Fibroblast of skin of abdomen (primary cell): Measurements from ENCODE around the gene CLSTN1. TPM values are rescaled to one million over a fixed set of nuclear protein-coding genes. Genes with fewer than 3 reads are reported as not detected.
A peak's percentile ranks its signal among the peaks of the same experiment; 100 is the strongest.

Experiments used
- DNase-seq: peaks from one replicate; pipeline ENCODE4 v3.0.0-alpha.2; 2013
- polyA plus RNA-seq, 2 experiments: library from polyadenylated mRNA; unstranded; fragments of 120-200 nt; gene quantifications; one replicate each; pipeline ENCODE4 v1.2.1, GENCODE V29; 2013; ENCODE audit not compliant: insufficient read length in 2 of 2

The CLSTN1 gene
- 122 TPM for polyA plus RNA-seq (2013, experiment 1 of 2; ENCODE audit: insufficient read length)
- 126 TPM for polyA plus RNA-seq (2013, experiment 2 of 2; ENCODE audit: insufficient read length)

DNA sequence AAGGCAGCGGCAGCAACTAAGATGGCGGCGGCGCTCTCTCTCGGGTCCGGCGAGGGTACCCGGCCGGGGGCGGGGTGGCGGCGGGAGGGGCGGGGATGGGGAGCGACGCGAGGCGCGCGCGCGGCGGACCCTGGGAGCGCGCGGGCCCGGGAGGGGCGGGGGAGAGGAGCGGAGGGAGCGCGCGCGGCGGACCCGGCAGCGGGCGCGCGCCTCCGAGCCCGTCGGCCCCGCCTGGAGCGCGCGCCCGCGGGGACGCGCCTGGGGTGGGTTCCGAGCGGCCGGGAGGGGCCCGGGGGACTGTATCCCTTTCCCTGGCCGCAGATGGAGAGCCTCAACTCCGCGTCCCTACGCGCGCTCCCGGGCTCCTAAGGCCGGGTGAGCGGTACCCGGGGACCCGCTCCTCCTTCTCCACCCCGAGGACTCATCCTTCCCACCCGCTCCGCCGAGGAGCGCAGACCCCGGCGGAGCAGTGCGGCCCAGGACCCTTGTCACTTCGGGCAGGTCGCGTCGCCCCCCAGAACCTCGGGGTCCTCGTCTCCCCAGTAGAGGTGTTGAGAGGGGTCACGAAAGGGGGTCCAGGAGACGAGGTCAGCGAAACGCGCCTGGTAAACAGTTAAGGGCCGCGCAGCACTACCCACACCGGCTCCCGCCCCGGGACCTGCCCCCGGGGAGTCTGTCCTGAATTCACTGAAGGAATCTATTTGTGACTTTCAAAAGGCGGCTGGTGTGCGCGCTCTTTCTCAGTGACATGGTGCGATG is at the start of gene CLSTN1:
Gene CLSTN1 (minus strand): TSS at position 23 of the 759 bp plus-strand sequence. CDS start 232 bp downstream, outside the sequence.
- DNase-seq, result peak; percentile 89

DNA sequence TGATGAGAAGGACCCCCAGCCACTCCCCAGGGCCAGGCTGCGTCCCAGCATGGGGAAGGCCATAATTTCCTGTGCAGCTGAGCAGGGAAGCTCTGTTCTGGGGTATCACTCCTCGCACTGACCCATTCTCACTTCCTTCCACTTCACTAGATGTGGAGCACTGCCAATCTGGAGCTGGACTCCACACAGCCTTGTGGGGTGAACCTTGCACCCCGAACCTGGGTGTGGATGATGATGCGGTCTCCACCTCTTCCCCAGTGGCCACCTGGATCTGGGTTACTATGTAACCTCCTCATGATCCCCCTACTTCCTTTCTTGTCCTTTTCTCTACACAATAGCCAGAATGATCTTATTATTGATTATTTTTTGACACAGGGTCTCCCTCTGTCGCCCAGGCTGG is 49.6 kb upstream of the CLSTN1 start:
- DNase-seq, result no peak

DNA sequence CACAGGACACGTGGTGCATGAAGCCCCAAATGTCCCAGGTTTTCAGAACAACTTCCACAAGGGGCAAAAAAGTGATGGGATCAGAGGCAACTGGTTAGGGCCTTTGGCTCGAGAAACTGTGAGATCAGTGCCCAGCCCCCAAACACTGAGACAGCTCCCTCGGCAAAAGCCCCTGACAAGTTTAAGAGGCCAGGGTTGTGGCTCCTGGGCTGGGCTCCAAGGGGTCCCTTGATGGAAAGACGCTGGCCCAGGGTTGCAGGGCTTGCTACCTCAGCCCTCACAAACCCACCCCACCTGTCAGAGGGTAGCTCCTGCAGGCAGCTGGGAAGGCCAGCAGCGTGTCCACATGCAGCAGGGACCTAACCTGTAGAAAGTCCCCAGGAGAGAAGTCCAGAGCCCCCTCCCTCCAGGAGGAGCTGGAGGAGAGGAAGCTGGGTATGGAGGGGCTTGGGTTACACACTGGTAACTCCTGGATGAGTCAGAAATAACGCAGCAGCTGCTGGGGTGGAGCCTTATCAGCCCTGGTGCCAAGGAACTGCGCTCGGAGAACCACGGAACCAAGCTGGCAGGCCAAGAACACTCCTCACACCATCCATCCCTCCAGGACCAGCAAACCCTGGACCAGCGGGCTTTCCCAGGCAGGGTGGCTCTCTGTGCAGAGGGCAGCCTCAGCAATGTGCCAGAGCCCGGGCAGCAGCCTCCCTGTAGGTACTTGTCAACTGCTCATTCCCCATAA is 48.8 kb upstream of the CLSTN1 start:
- no peak for DNase-seq

DNA sequence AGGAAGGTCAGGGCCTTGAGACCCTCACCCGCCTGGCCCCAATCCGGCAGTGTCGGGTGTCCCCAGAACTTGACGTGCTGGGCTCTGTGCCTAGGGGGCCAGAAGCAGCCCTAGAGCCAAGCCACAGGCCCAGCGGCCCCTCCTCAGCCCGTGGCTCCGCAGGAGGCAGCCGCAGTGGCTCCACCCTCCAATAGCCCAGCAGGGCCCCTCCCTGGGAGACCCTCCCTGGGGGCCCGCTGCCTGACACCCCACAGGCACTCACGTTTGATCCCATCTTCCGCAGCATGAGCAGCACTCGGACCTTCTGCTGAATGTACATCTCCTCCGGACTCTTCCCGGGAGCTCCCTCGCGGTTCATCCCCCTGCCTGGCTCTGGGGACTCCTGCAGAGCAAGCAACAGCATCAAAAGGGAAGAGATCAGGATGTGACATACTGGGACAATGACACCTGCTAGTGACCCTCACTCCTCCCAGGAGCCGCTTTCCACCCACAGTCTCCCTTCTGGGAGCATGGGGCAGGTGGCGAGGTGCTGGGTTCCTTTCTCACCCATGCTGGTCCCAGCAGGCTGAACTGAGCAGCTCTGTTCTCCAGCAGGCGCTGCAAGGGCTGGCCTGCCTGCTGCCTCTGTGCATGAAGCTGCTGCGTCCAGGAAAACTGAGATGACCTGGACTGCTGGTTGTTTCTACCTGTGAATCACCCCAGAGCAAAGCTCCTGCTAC is 48.1 kb upstream of the CLSTN1 start:
- DNase-seq, result no peak

DNA sequence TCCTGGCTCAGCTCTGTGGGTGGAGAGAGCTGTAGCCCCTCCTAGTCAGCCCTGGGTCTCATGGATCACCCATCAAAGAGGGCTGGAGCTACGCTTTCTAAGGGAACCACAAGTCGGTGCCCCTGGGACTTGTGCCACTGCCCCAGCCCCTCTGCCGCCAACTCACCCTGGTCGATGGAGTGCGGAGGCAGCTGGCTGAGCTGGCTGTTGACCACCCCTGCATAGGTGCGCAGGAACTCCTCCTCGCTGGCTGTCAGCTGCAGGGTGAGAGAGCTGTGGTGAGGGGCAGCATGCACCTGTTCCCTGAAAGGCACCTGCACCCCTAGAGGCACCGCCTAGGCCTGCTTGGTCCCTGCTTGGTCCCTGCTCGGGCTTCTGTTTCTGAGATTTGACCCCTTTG is 47.3 kb upstream of the CLSTN1 start:
- DNase-seq, result no peak

DNA sequence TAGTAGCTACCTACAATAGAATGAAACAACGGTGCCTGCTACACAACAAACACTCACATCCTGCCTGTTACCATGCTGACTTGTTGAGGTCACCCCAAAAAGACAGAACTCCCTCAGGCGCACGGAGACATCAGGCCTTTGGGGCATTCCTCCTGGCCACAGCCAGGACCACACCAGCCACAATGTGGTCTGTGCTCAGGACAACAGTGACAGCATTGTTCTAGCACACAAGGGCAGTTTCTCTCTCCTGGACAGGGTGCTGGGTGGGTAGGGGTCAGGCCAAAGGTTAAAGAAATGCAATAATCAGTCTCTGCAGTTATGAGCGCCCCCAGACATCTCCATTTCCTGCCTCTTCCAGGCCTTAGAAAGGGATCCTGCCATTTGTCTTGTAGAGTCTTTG is 46.8 kb upstream of the CLSTN1 start:
- no peak for DNase-seq

DNA sequence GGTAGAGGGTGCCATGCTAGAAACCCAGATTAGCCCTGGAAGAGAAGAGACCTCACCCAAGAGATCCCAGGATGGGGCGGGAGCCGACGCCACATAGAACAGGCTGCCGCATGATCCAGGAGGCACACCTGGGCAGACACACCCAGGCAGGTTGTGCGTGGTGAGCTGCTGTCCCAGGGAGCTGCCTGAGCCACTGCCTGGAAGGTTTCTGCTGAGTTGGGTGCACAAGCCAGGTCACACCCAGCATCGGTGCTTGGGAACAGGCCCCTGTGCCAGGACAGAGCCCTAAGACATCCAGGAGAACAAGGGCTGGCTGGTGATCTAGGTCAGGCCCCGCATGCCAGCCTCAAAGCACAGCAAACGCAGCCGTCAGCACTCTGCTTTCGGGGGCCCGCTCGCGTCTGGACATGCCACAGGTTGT is 46.1 kb upstream of the CLSTN1 start:
- no peak for DNase-seq

DNA sequence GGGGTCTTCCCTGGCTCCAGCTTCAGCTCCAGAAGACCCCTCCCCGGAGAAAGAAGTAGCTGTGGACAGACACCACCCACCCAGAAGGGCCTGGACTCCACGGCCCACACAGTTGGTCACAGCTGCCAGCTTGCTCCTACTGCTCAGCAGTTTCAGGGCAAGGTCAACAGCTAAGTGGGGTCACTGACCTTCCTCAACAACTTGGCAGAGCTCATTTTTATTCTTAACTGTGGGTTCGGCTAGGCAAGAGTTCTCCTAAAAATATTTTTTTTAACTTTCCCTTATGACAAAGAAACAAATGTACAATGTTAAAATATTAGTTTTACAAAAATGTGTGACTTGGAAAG is 44.5 kb upstream of the CLSTN1 start:
- no peak for DNase-seq

DNA sequence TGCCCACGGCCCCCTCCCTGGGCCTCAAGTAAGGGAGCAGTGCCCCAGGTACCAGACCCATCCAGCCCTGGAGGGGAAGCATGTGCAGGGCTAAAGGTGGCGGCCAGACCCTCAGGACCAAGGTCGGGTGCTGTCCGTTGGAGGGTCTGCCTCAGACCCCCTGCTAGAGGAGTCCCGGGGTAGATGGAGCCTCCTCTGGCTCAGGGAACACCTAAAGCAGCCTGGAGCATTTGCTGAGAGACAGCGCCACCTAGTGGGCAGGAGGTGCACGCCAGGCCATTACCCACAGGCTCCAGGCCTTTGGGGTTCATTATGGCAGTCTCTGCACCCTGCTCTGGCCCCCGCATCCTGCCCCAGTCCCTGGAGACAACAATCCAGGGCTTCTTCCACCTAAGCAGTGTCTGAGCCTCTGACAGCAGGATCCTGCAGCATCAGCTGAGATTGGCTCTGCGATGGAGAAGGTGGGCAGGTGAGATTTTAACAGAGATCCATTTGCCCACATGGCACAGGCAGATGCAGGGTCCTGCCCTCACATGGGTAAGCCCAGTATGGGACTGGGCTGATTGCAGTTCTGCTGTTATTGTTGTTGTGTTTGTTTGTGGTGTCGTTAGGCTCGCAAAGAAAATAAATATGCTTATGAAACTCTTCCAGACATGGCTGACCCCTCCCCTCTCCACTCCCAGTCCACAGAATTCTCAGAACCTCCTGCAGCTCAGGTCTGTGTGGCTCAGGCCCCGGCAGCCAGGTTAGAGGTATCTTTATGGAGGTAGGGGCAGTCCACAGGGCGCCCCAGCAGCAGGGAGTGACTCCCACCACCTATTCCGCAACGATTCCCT is 43.9 kb upstream of the CLSTN1 start:
- DNase-seq, result peak; percentile 52

DNA sequence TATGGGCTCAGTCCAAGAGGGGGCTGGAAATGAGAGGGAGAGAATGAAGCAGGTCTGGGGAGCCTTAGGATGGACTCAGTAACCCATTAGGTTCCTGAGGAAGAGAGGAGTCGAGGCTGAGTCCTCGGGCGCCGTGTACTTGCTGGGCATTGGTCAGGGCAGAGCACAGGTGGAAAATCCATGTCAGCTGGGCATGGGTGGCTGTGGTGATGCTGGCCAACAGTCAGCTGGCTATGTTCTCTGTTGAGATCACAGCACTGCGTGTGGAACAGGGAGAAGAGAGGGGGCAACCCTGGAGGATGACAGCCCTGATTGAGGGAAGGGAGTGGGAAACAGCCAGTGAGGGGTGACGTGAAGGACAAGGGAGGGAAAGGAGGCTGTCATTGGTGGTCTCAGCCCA is 43.1 kb upstream of the CLSTN1 start:
- no peak for DNase-seq

DNA sequence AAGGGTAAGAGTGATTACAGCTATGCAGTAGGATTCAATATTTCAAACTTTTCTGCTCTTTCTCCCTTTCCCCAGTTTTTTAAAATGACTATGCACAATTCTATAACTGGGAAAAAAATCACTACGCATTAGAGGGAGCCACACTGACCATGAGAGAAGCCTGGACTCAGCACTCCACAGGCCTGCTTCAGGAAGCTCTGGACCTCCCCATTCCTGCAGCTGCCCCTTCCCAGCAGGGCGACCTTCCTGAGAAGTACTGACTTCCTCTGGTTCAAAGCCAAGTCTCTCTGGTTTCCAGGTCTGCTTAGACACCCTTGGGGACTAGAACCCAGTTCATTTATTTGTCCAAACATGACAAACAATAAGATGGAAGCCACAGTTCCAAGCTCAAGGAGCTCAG is 42.0 kb upstream of the CLSTN1 start:
- DNase-seq, result no peak

DNA sequence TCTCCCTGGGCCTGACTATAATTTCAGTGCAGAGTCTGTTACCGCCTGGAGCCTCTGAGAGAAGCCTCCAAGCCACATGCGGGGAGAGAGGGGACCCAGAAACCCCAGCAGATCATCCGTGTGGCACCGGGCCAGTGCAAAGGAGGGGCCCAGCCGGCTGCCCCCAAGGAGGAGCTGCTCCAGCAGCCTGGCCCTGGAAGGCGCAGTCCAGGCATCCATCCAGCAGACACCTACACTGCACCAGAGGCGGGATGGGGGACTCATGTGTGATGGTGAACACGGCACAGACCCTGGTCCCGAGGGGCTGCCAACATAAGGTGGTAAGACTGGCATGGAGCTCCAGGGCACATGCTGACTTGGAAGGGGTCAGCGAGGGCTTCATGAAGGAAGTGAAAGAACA is 39.6 kb upstream of the CLSTN1 start:
- no peak for DNase-seq

DNA sequence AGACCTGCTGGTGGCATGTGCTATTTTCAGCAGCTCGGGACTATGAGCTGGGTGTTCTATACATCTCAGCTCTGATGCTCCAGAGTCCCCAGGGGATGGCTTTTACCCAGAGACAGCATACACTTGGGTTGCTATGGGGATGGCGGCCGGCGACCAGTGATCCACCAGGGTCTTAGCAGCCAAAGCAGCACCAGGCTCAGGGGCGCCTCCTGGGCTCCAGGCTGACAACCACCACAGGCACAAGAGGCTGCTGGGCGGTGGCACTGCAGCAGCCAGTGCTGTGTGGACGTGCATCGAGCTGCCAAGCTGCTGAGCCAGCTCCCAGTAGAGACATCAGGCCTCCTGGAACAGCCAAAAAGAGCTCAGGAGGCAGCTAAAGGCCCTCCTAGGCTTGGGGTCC is 37.6 kb upstream of the CLSTN1 start:
- DNase-seq, result no peak

DNA sequence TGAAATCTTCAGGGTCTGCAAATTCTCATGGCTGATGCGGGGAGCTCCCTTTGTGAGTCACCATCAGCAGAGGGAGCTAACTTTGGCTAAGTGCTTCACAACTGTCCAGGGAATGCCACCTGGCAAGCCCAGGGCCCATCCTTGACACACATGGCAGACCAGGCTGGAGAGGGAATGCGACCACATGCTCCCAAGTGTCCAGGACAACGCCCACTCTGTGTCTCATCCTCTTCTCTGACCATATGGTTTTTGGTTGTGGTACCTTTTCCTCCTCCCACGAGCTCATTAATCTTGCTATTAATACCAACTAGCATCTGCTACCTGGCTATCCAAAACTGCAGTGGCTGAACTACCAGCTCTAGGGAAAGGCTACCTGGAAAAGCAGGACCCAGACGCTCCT is 37.1 kb upstream of the CLSTN1 start:
- no peak for DNase-seq

DNA sequence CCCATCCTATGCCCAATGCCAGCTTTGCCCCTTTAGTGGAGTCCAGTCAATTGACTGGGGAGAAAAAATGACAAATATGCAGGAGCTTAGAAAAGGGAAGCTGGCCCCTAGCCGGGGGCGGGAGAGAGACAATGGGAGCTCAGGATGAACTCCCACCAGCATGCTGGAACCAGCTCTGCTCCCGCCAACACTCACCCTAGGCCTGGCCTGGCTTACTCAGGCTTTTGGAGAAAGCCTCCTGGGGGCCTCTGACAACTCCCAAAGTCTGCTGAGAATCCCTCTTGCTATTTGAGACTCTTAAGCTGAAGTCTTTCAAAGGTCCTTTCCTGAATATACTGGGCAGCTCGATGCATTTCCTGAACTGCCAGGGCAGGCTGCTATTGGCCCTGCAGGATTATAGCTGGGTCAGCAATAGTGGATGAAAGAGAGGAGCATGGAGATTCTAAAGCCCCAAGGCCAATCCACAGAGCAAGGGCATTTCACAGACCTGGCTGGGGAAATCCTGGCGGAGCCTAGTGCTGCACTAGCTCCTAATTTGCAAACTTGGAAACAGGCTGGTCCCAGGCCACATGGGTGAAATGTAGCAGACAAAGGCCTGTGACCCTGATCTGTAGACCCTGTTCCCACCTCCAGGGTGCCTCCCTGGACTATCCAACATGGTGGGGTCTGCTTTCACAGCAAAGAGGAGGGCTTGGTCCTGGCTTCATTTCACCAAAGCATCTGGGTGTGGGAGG is 35.7 kb upstream of the CLSTN1 start:
- DNase-seq, result no peak

DNA sequence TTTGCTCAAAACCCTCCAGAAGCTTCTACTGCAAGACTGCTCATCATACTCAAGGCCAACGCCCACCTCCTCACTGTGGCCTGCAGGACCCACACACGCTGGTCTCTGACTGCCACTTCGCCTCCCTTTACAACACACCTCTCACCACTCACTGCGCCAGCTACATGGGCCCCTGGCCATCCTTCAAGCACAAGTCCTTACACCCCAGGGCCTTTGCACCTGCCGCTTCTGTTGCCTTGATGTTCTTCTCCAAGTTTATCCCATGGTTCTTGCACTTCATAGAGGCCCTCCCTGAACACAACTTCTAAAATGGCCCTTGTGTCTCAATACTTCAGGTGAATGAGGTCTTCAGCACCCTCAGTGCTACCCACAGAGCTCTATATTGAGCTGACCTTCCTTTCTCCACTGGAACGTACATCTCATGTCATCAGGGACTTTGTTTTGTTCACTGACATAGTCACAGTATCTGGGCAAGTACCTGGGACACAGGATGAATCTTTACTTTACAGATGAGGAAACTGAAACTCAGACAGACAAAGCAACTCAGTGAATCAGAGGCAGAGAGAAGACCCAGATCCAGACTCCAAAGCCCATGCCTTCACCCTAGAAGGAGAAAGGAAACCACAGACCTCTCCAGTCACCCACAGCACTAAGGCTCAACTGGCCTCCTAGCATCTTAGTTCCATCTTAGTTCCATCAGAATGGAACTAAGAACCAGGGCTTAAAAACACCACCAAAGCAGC is 34.7 kb upstream of the CLSTN1 start:
- no peak for DNase-seq

DNA sequence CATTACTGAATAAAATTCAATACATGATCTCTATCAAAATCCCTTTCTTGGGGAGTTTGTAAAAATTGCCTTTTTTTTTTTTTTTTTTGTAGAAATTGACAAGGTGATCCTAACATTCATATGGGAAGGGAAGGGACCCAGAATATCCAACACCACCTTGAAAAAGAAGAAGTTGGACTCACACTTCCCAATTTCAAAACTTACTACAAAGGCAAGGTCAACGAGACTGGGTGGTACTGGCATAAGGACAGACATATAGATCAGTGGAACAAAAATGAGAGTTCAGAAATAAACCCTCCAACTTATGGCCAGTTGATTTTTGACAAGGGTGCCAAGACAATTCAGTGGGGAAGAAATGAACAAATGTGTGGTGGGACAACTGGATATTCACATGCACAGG is 31.4 kb upstream of the CLSTN1 start:
- no peak for DNase-seq

DNA sequence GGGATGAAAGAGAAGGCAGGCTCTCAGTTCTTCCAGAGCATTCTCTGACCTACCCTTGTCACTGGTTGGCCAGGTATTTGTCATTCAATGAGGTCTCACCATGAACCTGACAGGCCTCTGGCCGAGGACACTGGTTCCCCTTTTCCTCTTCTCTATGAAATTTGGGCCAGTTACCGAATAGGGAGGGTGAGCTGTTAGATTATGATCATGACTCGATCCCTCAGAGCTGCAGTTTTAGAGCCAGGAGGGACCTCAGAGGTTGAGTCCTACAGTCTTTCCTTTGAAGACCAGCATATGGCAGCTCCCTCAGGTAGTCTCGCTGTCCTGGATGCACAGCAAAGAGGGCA is 29.5 kb upstream of the CLSTN1 start:
- no peak for DNase-seq

DNA sequence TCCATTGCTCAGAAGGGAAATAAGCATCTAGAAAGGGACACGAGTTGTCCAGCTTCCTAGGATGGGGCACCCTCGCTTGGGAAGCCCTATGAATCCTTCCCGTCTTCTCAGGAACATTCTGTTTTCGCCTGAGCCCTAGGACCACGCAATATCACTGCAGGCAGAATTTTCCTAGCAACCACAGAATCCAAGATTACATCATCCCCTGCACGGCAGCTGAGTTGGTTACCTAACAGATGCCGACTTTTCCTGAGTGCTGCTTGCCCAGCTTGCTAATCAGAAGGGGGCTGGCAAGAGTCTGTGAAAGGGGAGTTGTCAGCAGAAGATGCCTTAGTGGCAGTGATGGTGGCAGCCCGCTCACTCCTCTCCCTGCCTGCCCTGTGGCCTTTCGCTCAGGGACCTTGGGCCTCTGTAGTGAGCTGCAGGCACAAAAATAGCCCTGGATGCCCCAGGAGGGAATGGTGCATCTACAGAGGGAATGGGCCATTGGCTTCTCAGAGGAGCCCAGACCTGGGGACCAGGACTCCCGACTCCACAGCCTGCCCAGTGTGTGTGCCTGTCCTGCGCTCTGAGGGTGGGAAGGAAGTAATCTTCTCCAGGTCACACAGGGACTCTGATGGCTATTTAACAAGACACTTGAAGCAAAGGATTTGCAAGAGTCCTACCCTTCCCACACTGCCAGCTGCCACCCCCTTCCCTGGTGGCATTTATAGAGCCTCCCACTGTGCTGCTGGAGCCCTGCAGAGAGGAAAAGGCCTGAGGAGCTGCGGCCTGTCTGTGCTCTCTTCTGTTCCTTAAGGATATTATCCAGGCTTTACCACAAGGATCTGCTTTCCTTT is 28.9 kb upstream of the CLSTN1 start:
- DNase-seq, result peak; percentile 79

DNA sequence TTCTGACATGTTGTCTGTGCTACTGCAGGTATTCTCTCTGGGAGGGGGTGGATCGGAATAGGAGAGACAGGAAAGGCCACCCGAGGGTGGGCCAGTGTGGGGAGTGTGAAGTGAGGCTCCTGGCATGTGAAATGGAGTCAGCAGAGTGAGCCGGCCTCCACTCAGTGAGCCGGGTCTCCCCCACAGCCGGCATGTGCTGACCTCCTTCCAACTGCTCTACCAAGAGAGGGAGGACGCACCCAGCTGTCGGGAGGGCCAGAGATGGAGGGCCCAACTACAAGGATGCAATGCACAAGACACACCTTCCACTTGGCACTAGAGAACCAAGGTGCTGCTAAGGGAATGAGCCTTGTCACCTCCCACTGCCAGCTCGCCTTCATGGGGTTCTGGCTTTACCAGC is 28.2 kb upstream of the CLSTN1 start:
- DNase-seq, result no peak
